GM12878 (cell line): ENCODE data around the gene NUP93.

Source experiments
- CHD1 ChIP-seq: IDR thresholded peaks from 2 replicates; pipeline ENCODE4 v1.6.1; 2012; ENCODE audit warnings: low read depth, low read length, improper control_type of control experiment
- CTCF ChIP-seq, 3 experiments: IDR thresholded peaks in 2 of 3; conservative IDR thresholded peaks in 1 of 3; 2 replicates each; pipeline ENCODE4 v1.5.1; 2011; ENCODE audit warnings: low read depth in 3 of 3, low read length in 3 of 3, mild to moderate bottlenecking in 3 of 3, control low read depth in 2 of 3, moderate library complexity in 2 of 3, inconsistent platforms in 1 of 3, mixed read lengths in 1 of 3; ENCODE audit not compliant: control insufficient read depth in 2 of 3, insufficient read depth in 1 of 3; ENCODE audit errors: extremely low read depth in 1 of 3

- no peak for TF ChIP-seq CHD1
- no peak for TF ChIP-seq CTCF (IDR thresholded peaks at IDR 0.05 in 2 of 3, conservative IDR thresholded peaks at IDR 0.05 in 1 of 3; ENCODE audit: control insufficient read depth in 2 of 3, extremely low read depth in 1 of 3, insufficient read depth in 1 of 3, low read depth in 3 of 3, low read length in 3 of 3)
Measured at GRCh38 chr16:56726283-56726682, 3.6 kb upstream of the NUP93 start.
